ENCODE measurements around the gene CDC42EP3.

Gene CDC42EP3

GRCh38 chr2:37671009-37671815 lies at the start of gene CDC42EP3:
Gene CDC42EP3 (minus strand): TSS chr2:37671642. CDS start chr2:37646587, 25,055 bp downstream.
- Histone ChIP-seq H3K79me2 (ENCODE audit: low read length) (peaks cover 52% of the 10 kb centered on the region), H3K4me2 (ENCODE audit: low read depth, low read length) (peak within 1 kb of the TSS; percentile 68), H3K36me3 (replicated peaks; ENCODE audit: insufficient read depth, low read length) (no peaks in the 10 kb centered on the region), H3F3A (ENCODE audit: insufficient read depth, low read length) (peaks cover 17% of the 10 kb centered on the region), H2AFZ (ENCODE audit: low read length) (peak within 1 kb of the TSS; percentile 92), H3K27ac (ENCODE audit: low read length) (peak within 1 kb of the TSS; percentile 79), H3K4me3 (ENCODE audit: low read length) (peak within 1 kb of the TSS; percentile 87), H3K4me1 (ENCODE audit: low read length) (peaks cover 14% of the 10 kb centered on the region; the same call in 1 of the 2 replicates), H3K9me3 (replicated peaks; ENCODE audit: insufficient read depth, low read length) (no peaks in the 10 kb centered on the region), H3K9me2 (replicated peaks; ENCODE audit: insufficient read depth, low read length) (no peaks in the 10 kb centered on the region), H3K27me3 (replicated peaks; ENCODE audit: insufficient read depth, low read length) (no peaks in the 10 kb centered on the region), H3K9ac (ENCODE audit: low read length) (peak within 1 kb of the TSS; percentile 75), H4K20me1 (ENCODE audit: insufficient read depth, low read length) (no peaks in the 10 kb centered on the region)
- no peak for TF ChIP-seq CTCF (IDR thresholded peaks at IDR 0.05; ENCODE audit: low read length)
- TF ChIP-seq EZH2phosphoT487 (IDR thresholded peaks at IDR 0.05; ENCODE audit: low read length): no peak
- no peak for TF ChIP-seq EZH2 (optimal IDR thresholded peaks at IDR 0.05; ENCODE audit: low read depth, low read length)
- DNase-seq: peak; percentile 79

GRCh38 chr2:37721201-37721560 lies 49.7 kb upstream of the CDC42EP3 start:
- no peak overlapping the region for H3K9ac ChIP-seq (ENCODE audit: low read length)
- no peaks in the 10 kb centered on the region; the same call in 1 of the 2 replicates for H3K27me3 ChIP-seq (replicated peaks; ENCODE audit: insufficient read depth, low read length)
- H4K20me1 ChIP-seq (ENCODE audit: insufficient read depth, low read length): no peaks in the 10 kb centered on the region
- H3K4me3 ChIP-seq (ENCODE audit: low read length): no peak overlapping the region
- no peaks in the 10 kb centered on the region for H3F3A ChIP-seq (ENCODE audit: insufficient read depth, low read length)
- H3K27ac ChIP-seq (ENCODE audit: low read length): no peak overlapping the region
- no peaks in the 10 kb centered on the region for H3K9me2 ChIP-seq (replicated peaks; ENCODE audit: insufficient read depth, low read length)
- no peak overlapping the region for H3K4me2 ChIP-seq (ENCODE audit: low read depth, low read length)
- DNase-seq: no peak
- no peaks in the 10 kb centered on the region for H3K79me2 ChIP-seq (ENCODE audit: low read length)
- no peaks in the 10 kb centered on the region for H3K36me3 ChIP-seq (replicated peaks; ENCODE audit: insufficient read depth, low read length)
- H3K9me3 ChIP-seq (replicated peaks; ENCODE audit: insufficient read depth, low read length): no peaks in the 10 kb centered on the region
- TF ChIP-seq EZH2 (optimal IDR thresholded peaks at IDR 0.05; ENCODE audit: low read depth, low read length): no peak
- TF ChIP-seq CTCF (IDR thresholded peaks at IDR 0.05; ENCODE audit: low read length): no peak
- TF ChIP-seq EZH2phosphoT487 (IDR thresholded peaks at IDR 0.05; ENCODE audit: low read length): no peak
- no peaks in the 10 kb centered on the region for H3K4me1 ChIP-seq (ENCODE audit: low read length)
- H2AFZ ChIP-seq (ENCODE audit: low read length): no peak overlapping the region

- no peak for DNase-seq
- no peaks in the 10 kb centered on the region for H3K4me1 ChIP-seq (ENCODE audit: low read length)
- H3K27me3 ChIP-seq (replicated peaks; ENCODE audit: insufficient read depth, low read length): no peaks in the 10 kb centered on the region; the same call in 1 of the 2 replicates
- no peak overlapping the region for H3K27ac ChIP-seq (ENCODE audit: low read length)
- H4K20me1 ChIP-seq (ENCODE audit: insufficient read depth, low read length): no peaks in the 10 kb centered on the region
- TF ChIP-seq CTCF (IDR thresholded peaks at IDR 0.05; ENCODE audit: low read length): no peak
- no peak overlapping the region for H2AFZ ChIP-seq (ENCODE audit: low read length)
- no peaks in the 10 kb centered on the region for H3F3A ChIP-seq (ENCODE audit: insufficient read depth, low read length)
- no peaks in the 10 kb centered on the region for H3K9me3 ChIP-seq (replicated peaks; ENCODE audit: insufficient read depth, low read length)
- no peaks in the 10 kb centered on the region for H3K9me2 ChIP-seq (replicated peaks; ENCODE audit: insufficient read depth, low read length)
- H3K79me2 ChIP-seq (ENCODE audit: low read length): no peaks in the 10 kb centered on the region
- no peak overlapping the region for H3K9ac ChIP-seq (ENCODE audit: low read length)
- H3K36me3 ChIP-seq (replicated peaks; ENCODE audit: insufficient read depth, low read length): no peaks in the 10 kb centered on the region
- no peak overlapping the region for H3K4me3 ChIP-seq (ENCODE audit: low read length)
- H3K4me2 ChIP-seq (ENCODE audit: low read depth, low read length): no peak overlapping the region
Measured at GRCh38 chr2:37720533-37721200, 49.2 kb upstream of the CDC42EP3 start.

Measured in MM.1S (cell line).